Measurements from ENCODE around the gene ZNF776. TPM values are rescaled to one million over a fixed set of nuclear protein-coding genes. Genes with fewer than 3 reads are reported as not detected.

ZNF776 gene
- 11.8 and 17.5 TPM in 2 replicates for total RNA-seq (ENCODE audit: low replicate concordance)

DNA sequence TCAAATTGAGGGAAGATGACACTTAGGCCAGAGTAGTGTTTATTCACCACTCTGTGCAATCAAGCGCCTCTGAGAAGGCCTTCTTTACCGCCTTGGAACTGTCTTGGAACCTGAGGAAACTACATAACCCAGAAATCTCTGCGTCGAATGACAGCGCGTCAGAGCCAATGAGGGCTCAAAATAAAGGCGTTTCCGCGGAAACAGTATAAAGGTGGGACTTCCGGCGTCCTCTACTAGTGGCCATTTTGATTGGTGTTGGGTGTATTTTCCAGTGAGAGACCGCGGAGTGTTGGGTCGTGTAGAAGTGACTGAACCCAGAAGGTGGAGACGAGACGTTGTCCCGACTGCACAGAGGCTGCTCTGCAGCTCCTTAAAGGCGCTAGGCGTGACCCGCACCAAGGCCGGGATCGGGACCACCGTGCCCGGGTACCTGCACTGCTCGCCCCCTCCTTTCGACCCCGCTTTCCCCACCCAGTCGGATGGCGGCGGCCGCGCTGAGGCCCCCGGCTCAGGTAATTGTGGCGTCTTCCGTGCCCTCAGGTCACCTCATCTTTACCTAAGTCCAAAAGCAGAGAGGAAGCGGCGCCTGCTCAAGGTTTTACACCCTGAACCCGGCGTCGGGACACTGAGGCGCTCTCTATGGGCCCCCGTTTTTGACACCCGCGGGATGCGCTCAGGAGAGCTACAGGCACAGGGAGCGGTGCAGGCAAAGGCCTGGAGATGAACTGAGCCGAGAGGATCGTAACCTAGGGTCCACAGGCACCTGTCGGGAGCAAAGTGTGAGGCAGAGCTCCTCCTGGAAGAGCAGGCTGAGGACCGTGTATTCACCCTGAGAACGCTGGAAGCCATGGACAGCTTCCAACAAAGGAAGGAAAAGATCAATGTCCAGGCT is at the start of gene ZNF776:
Gene ZNF776, plus strand, starts transcription at position 236 of the 892 bp plus-strand sequence. Its CDS starts 244 bp downstream, at position 480.

DNA sequence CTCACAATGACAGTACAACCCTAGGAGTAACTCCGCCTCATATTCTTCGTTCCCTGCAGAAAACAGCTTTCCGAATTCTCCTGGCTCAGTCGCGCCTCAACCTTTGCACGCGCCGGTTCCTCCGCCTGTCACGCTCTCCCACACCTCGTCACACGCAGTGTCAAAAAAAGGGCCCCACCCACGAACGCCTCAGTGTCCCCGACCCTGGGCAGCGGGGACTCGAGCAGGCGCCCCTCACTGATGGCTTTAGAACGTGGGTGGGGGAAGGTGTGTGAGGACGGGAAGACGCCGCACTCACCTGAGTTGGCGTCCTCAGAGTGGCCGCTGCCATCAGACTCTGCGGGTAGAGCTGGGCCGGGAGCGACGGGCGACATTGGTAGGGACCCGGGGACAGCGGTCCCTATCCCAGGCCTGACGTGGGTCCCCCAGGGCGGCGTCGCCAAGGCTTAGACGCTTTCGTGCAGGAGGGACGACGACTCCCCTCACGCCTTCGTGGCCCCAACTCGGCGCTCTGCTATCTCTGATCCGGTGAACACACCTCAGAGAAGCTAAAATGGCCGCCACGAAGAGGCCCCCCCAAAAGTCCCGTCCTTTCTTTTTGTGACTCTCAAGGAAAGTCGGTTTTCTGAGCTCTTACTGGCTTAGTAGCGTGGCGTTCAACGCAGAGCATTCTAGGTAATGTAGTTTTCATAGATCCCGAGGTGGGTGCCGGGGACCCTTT is 37.8 kb upstream of the ZNF776 start, which contains the start of gene ZNF154:
Gene ZNF154, minus strand, starts transcription at position 564 of the 721 bp plus-strand sequence. Its CDS starts 233 bp downstream, at position 331.

DNA sequence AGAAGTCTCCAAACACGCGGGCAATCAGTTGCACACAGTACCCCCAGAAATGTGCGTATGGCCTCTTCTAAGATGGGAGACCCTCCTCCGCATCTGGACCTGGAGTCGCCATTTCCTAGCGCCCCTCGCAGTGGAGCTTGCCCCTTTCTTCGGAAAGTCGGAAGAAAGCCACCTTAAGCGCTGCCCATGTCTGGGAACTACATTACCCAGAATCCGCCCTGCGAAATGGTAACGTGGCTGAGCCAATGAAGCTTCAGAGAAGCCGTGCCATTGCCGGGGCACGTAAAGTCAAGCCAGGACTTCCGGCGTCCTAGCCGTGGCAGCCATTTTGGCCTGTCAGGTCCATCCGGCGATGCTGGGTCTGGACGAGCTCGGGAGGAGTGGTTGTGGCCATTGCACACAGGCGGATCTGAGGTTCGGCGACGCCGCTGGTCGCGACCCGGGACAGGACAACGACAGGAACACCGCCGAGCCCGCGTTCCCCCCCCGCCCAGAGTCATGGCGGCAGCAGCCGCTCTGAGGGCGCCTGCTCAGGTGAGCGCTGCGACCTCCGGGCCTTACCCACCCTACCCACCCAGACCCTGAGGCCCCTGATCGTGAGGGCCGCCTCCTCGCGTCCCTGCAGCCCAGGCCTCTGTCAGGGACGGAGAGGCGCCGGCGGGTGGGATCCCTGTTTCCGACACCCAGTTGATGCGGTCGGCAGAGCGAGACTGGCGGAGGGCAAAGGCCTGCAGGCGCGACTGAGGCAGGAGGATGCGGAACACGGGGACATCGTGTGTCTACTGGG is 22.9 kb downstream of the ZNF776 start, which contains the start of gene ZNF586:
Gene ZNF586, plus strand, starts transcription at position 332 of the 787 bp plus-strand sequence. Its CDS starts 167 bp downstream, at position 499.

Other genes with a start within 250 kb of the ZNF776 start
- 9.1 and 27.1 TPM in 2 replicates for gene ZNF773, start 246.9 kb upstream of the ZNF776 start, total RNA-seq (ENCODE audit: low replicate concordance)
- gene ZNF549, start 219.5 kb upstream of the ZNF776 start, total RNA-seq (ENCODE audit: low replicate concordance): 4.1 and 9.5 TPM in 2 replicates
- 5.0 and 10.6 TPM in 2 replicates for gene ZNF550, start 187.0 kb upstream of the ZNF776 start, total RNA-seq (ENCODE audit: low replicate concordance)
- 4.8 and 6.3 TPM in 2 replicates for gene ZNF416, start 167.9 kb upstream of the ZNF776 start, total RNA-seq (ENCODE audit: low replicate concordance)
- 4.6 and 11.3 TPM in 2 replicates for gene ZIK1, start 162.7 kb upstream of the ZNF776 start, total RNA-seq (ENCODE audit: low replicate concordance)
- gene ZNF530, start 146.9 kb upstream of the ZNF776 start, total RNA-seq (ENCODE audit: low replicate concordance): 0.70 and 4.1 TPM in 2 replicates
- 12.3 and 25.0 TPM in 2 replicates for gene ZNF134, start 132.6 kb upstream of the ZNF776 start, total RNA-seq (ENCODE audit: low replicate concordance)
- 10.9 and 13.9 TPM in 2 replicates for gene ZNF211, start 113.6 kb upstream of the ZNF776 start, total RNA-seq (ENCODE audit: low replicate concordance)
- gene ZSCAN4, start 77.9 kb upstream of the ZNF776 start, total RNA-seq (ENCODE audit: low replicate concordance): not detected in 2 replicates
- 4.0 and 7.0 TPM in 2 replicates for gene ZNF551, start 64.8 kb upstream of the ZNF776 start, total RNA-seq (ENCODE audit: low replicate concordance)
- 4.4 and 4.9 TPM in 2 replicates for gene ZNF154, start 37.6 kb upstream of the ZNF776 start, total RNA-seq (ENCODE audit: low replicate concordance)
- gene ZNF671, start 19.2 kb upstream of the ZNF776 start, total RNA-seq (ENCODE audit: low replicate concordance): 9.6 and 11.1 TPM in 2 replicates
- 12.6 and 15.9 TPM in 2 replicates for gene ZNF586, start 22.9 kb downstream of the ZNF776 start, total RNA-seq (ENCODE audit: low replicate concordance)
- 3.4 and 3.7 TPM in 2 replicates for gene ZNF552, start 68.1 kb downstream of the ZNF776 start, total RNA-seq (ENCODE audit: low replicate concordance)
- gene ZNF587B, start 83.5 kb downstream of the ZNF776 start, total RNA-seq (ENCODE audit: low replicate concordance): 13.1 and 17.8 TPM in 2 replicates
- gene ZNF587, start 103.0 kb downstream of the ZNF776 start, total RNA-seq (ENCODE audit: low replicate concordance): 16.4 and 25.2 TPM in 2 replicates
- gene ZNF814, start 142.2 kb downstream of the ZNF776 start, total RNA-seq (ENCODE audit: low replicate concordance): 7.5 and 7.7 TPM in 2 replicates
- 18.7 and 22.5 TPM in 2 replicates for gene ZNF417, start 169.8 kb downstream of the ZNF776 start, total RNA-seq (ENCODE audit: low replicate concordance)
- 5.1 and 12.8 TPM in 2 replicates for gene ZNF418, start 188.6 kb downstream of the ZNF776 start, total RNA-seq (ENCODE audit: low replicate concordance)
- gene ZNF256, start 200.9 kb downstream of the ZNF776 start, total RNA-seq (ENCODE audit: low replicate concordance): 4.3 and 6.0 TPM in 2 replicates
- 0.23 TPM in 2 replicates for gene C19orf18, start 227.7 kb downstream of the ZNF776 start, total RNA-seq (ENCODE audit: low replicate concordance)

All from smooth muscle cell of the coronary artery (primary cell).